ENCODE data around the gene RRP1. TPM values are rescaled to one million over a fixed set of nuclear protein-coding genes. Genes with fewer than 3 reads are reported as not detected.

RRP1 gene
- total and polyA plus RNA-seq, 2 of the 13 experiments (the other 11 are each of a cell fraction or from before 2014, with no cell fraction given), result 20.1 to 35.1 TPM

- in situ Hi-C loops (cut with HindIII; ENCODE audit: extremely low pct_ligation_motif_present, low pct_unique_long_range_greater_than_20kb) (no loop called here), intact Hi-C loops (cut with micrococcal nuclease; ENCODE audit: unreplicated experiment) (loop anchor here (10.0 kb wide), 1 partner anchor 100 kb away; no protein-coding TSS in a partner anchor)
- POLR2A ChIA-PET, result no interaction called here
- FAIRE-seq (no peak), ATAC-seq (no peak), DNase-seq (ENCODE audit: low spot score) (no peak)
- H2AFZ ChIP-seq (ENCODE audit: low read length), result no peak overlapping the region
- H3K27me3 ChIP-seq (ENCODE audit: control insufficient read depth in 1 of 2, insufficient read depth in 2 of 2, low read length in 2 of 2), result peaks cover 3 to 11% of the 10 kb centered on the region in 2 experiments; a peak in 4 of 5 replicates
- H4K20me1 ChIP-seq (ENCODE audit: insufficient read depth, low read length), result no peaks in the 10 kb centered on the region
- peak overlapping the region in 2 of 3 experiments; percentile 22 to 48; a peak in 4 of 6 replicates for H3K4me3 ChIP-seq (replicated peaks in 1 of 3; ENCODE audit: insufficient read depth in 1 of 3, low read depth in 2 of 3, low read length in 3 of 3)
- TF ChIP-seq ZSCAN25 (CRISPR knock-in tag; IDR thresholded peaks at IDR 0.05) (peak; percentile 75), FOXA1 (IDR thresholded peaks at IDR 0.05) (no peak), FOXA1 (CRISPR knock-in tag; IDR thresholded peaks at IDR 0.05) (no peak)
- CTCF ChIA-PET (ENCODE audit: low intra/inter-chr PET ratio, low total read pairs), result no interaction called here
- H3K4me2 ChIP-seq (ENCODE audit: low read depth, low read length), result peak overlapping the region; percentile 60
- peaks cover 65% of the 10 kb centered on the region for H3K4me1 ChIP-seq (ENCODE audit: insufficient read depth, low read length)
- whole genome bisulfite sequencing (ENCODE audit: low lambda C conversion rate), result 4% methylated on average over 12 of the region's 27 CpGs
- no peaks in the 10 kb centered on the region for H3K36me3 ChIP-seq (replicated peaks in 1 of 2; ENCODE audit: control insufficient read depth in 1 of 2, insufficient read depth in 2 of 2, low read length in 2 of 2)
- H3K9ac ChIP-seq (ENCODE audit: insufficient read depth, low read depth, low read length), result no peak overlapping the region
- H3K9me3 ChIP-seq (ENCODE audit: low read length), result no peaks in the 10 kb centered on the region
- no peak overlapping the region for H3K27ac ChIP-seq (ENCODE audit: extremely low read length, insufficient read depth, low read length)
- no peaks in the 10 kb centered on the region for H3K79me2 ChIP-seq (ENCODE audit: insufficient read depth, low read length)
- no TSS peak for BruUV-seq (replicated peaks)
These were observed 25.8 kb downstream of the RRP1 start for GRCh38 chr21:43815107-43815613.

- ATAC-seq (peak; percentile 18; the same call in 2 of the 3 replicates), DNase-seq (ENCODE audit: low spot score) (no peak), FAIRE-seq (no peak)
- Histone ChIP-seq H3K79me2 (ENCODE audit: insufficient read depth, low read length) (no peaks in the 10 kb centered on the region), H3K4me1 (ENCODE audit: insufficient read depth, low read length) (peaks cover 56% of the 10 kb centered on the region), H3K4me3 (replicated peaks in 1 of 3; ENCODE audit: insufficient read depth in 1 of 3, low read depth in 2 of 3, low read length in 3 of 3) (peak overlapping the region in 1 of 3 experiments; percentile 23; a peak in 1 of 6 replicates), H2AFZ (ENCODE audit: low read length) (no peak overlapping the region), H3K9me3 (ENCODE audit: low read length) (no peaks in the 10 kb centered on the region), H3K27ac (ENCODE audit: extremely low read length, insufficient read depth, low read length) (no peak overlapping the region), H3K4me2 (ENCODE audit: low read depth, low read length) (peak overlapping the region; percentile 56; the same call in 1 of the 2 replicates), H3K36me3 (replicated peaks in 1 of 2; ENCODE audit: control insufficient read depth in 1 of 2, insufficient read depth in 2 of 2, low read length in 2 of 2) (no peaks in the 10 kb centered on the region), H3K9ac (ENCODE audit: insufficient read depth, low read depth, low read length) (no peak overlapping the region), H3K27me3 (ENCODE audit: control insufficient read depth in 1 of 2, insufficient read depth in 2 of 2, low read length in 2 of 2) (peaks cover 3 to 11% of the 10 kb centered on the region in 2 experiments; a peak in 4 of 5 replicates), H4K20me1 (ENCODE audit: insufficient read depth, low read length) (no peaks in the 10 kb centered on the region)
- ChIA-PET POLR2A (no interaction called here), CTCF (ENCODE audit: low intra/inter-chr PET ratio, low total read pairs) (no interaction called here)
- BruUV-seq (replicated peaks), result no TSS peak
- WGBS (ENCODE audit: low lambda C conversion rate), result 75% methylated on average over 6 of the region's 15 CpGs
- in situ Hi-C loops (cut with HindIII; ENCODE audit: extremely low pct_ligation_motif_present, low pct_unique_long_range_greater_than_20kb), result no loop called here
- no peak for TF ChIP-seq IRF9 (CRISPR knock-in tag; IDR thresholded peaks at IDR 0.05; ENCODE audit: borderline replicate concordance)
- TF ChIP-seq MTA1 (CRISPR knock-in tag; IDR thresholded peaks at IDR 0.05; ENCODE audit: borderline replicate concordance), result 0 out of 2 replicates have a peak, but pooled peaks have one; percentile 22
- TF ChIP-seq ZNF331 (CRISPR knock-in tag; IDR thresholded peaks at IDR 0.05), result no peak
- no peak for TF ChIP-seq PATZ1 (CRISPR knock-in tag; IDR thresholded peaks at IDR 0.05)
- no peak for TF ChIP-seq ZNF274 (CRISPR knock-in tag; IDR thresholded peaks at IDR 0.05)
- TF ChIP-seq ZNF326 (CRISPR knock-in tag; IDR thresholded peaks at IDR 0.05; ENCODE audit: borderline replicate concordance), result no peak
- TF ChIP-seq MED1 (CRISPR knock-in tag; IDR thresholded peaks at IDR 0.05), result no peak
- intact Hi-C loops (cut with micrococcal nuclease; ENCODE audit: unreplicated experiment), result loop anchor here (10.0 kb wide), 1 partner anchor 99 kb away; no protein-coding TSS in a partner anchor
These were observed 26.6 kb downstream of the RRP1 start for GRCh38 chr21:43815991-43816390.
